Stimulated activated CD4-positive, alpha-beta T cell treated with anti-CD3 and anti-CD28 coated beads, Interleukin-12 subunit alpha, Interleukin-12 subunit beta, amount 100 ng/mL, for 24 hours (primary cell): ENCODE data around the gene TTC39C.
"Not testable (repeated sequence)": the region's sequence is repeated elsewhere in the genome, so short reads cannot be mapped to it uniquely, and the experiment has no call there.

Experiments
- DNase-seq, 2 experiments: peaks; one replicate each; pipeline ENCODE4 v3.0.0-alpha.2; 2020; ENCODE audit warnings: low read depth in 2 of 2

TTC39C gene

GRCh38 chr18:24054130-24054529, 39.6 kb downstream of the TTC39C start:
- DNase-seq, result peak in 1 of 2 experiments; percentile 21

GRCh38 chr18:24055009-24055804, 40.7 kb downstream of the TTC39C start:
- DNase-seq, result no peak

- DNase-seq, result no peak
Observed at GRCh38 chr18:24055878-24056277, 41.3 kb downstream of the TTC39C start.

- DNase-seq, result no peak
Observed at GRCh38 chr18:24056506-24056905, 42.0 kb downstream of the TTC39C start.

- no peak for DNase-seq
Observed at GRCh38 chr18:24057804-24058203, 43.2 kb downstream of the TTC39C start.

- not testable (repeated sequence) for DNase-seq
Observed at GRCh38 chr18:24059385-24059784, 44.8 kb downstream of the TTC39C start.

- DNase-seq, result no peak
Observed at GRCh38 chr18:24060644-24061043, 46.1 kb downstream of the TTC39C start.

- DNase-seq, result no peak
Observed at GRCh38 chr18:24063121-24063731, 48.7 kb downstream of the TTC39C start.

GRCh38 chr18:24064391-24065100, 50.0 kb downstream of the TTC39C start:
- no peak for DNase-seq

- DNase-seq, result no peak
Observed at GRCh38 chr18:24065906-24066305, 51.4 kb downstream of the TTC39C start.

- no peak for DNase-seq
Observed at GRCh38 chr18:24068945-24069693, 54.6 kb downstream of the TTC39C start.

- no peak for DNase-seq
Observed at GRCh38 chr18:24071029-24071428, 56.5 kb downstream of the TTC39C start.

GRCh38 chr18:24071779-24072178, 57.2 kb downstream of the TTC39C start:
- DNase-seq, result no peak

- DNase-seq, result no peak
Observed at GRCh38 chr18:24072743-24073142, 58.2 kb downstream of the TTC39C start.

- DNase-seq, result no peak
Observed at GRCh38 chr18:24073791-24074190, 59.2 kb downstream of the TTC39C start.

GRCh38 chr18:24074757-24075156, 60.2 kb downstream of the TTC39C start:
- DNase-seq, result not testable (repeated sequence)

- peak; percentile 63 to 70 for DNase-seq
Observed at GRCh38 chr18:24075767-24076597, 61.4 kb downstream of the TTC39C start.

- no peak for DNase-seq
Observed at GRCh38 chr18:24076950-24077349, 62.4 kb downstream of the TTC39C start.

GRCh38 chr18:24078391-24078790, 63.8 kb downstream of the TTC39C start:
- DNase-seq, result no peak

GRCh38 chr18:24080861-24081260, 66.3 kb downstream of the TTC39C start:
- DNase-seq, result no peak

GRCh38 chr18:24083550-24083949, 69.0 kb downstream of the TTC39C start:
- no peak for DNase-seq
